ENCODE results near the gene DCP2. TPM values are rescaled to one million over a fixed set of nuclear protein-coding genes. Genes with fewer than 3 reads are reported as not detected.

The DCP2 gene
- total RNA-seq, 1 experiment from 2014 or later: 176 TPM

- Histone ChIP-seq H3K23ac (ENCODE audit: insufficient read length, low read depth, low read length) (no peak overlapping the region), H2BK15ac (ENCODE audit: low read depth, low read length) (no peak overlapping the region), H3K56ac (ENCODE audit: insufficient read length, low read depth, low read length) (no peak overlapping the region), H2BK12ac (ENCODE audit: insufficient read length, low read depth, low read length) (no peak overlapping the region), H4K5ac (ENCODE audit: insufficient read length, low read depth, low read length) (no peak overlapping the region), H4K20me1 (ENCODE audit: control insufficient read depth, insufficient read depth, insufficient read length) (no peaks in the 10 kb centered on the region), H3T11ph (ENCODE audit: low read length) (no peak overlapping the region), H3K9ac (ENCODE audit: extremely low read depth, insufficient read length, low read length) (no peak overlapping the region), H3K18ac (ENCODE audit: insufficient read length, low read depth, low read length) (no peak overlapping the region), H3K27ac (ENCODE audit: insufficient read length, low read depth, low read length) (no peak overlapping the region), H3K4me1 (ENCODE audit: insufficient read depth, low read length) (no peaks in the 10 kb centered on the region), H3K4ac (ENCODE audit: low read depth, low read length) (no peak overlapping the region), H2BK5ac (ENCODE audit: insufficient read length, low read length) (no peak overlapping the region), H3K79me1 (ENCODE audit: insufficient read depth, low read depth, low read length, poor library complexity, severe bottlenecking) (no peaks in the 10 kb centered on the region), H3K23me2 (ENCODE audit: insufficient read length, low read depth, low read length, poor library complexity, severe bottlenecking) (no peaks in the 10 kb centered on the region), H2BK120ac (ENCODE audit: low read depth, low read length, poor library complexity, severe bottlenecking) (no peak overlapping the region), H3K9me3 (ENCODE audit: control insufficient read depth, low read depth, low read length) (no peaks in the 10 kb centered on the region), H2AFZ (ENCODE audit: low read length) (no peak overlapping the region), H3K4me2 (ENCODE audit: insufficient read depth, insufficient read length, low read length) (no peak overlapping the region), H2AK5ac (ENCODE audit: insufficient read length, low read length) (no peak overlapping the region), H3K79me2 (ENCODE audit: insufficient read depth, low read length) (no peaks in the 10 kb centered on the region), H2BK20ac (ENCODE audit: low read depth, low read length, poor library complexity, severe bottlenecking) (no peak overlapping the region), H4K91ac (ENCODE audit: insufficient read length, low read depth, low read length) (no peak overlapping the region), H3K27me3 (ENCODE audit: insufficient read depth, low read length) (no peaks in the 10 kb centered on the region), H4K8ac (replicated peaks; ENCODE audit: insufficient read length, low read depth, low read length) (no peak overlapping the region), H3K14ac (ENCODE audit: insufficient read depth, low read length) (no peak overlapping the region)
- Mint-ChIP-seq H3K4me3 (no peak overlapping the region), H3K27me3 (ENCODE audit: low read depth) (no peaks in the 10 kb centered on the region; the same call in 1 of the 2 replicates), H3K36me3 (ENCODE audit: insufficient read depth in 1 of 3, low read depth in 3 of 3) (peaks cover 32 to 43% (median 41%) of the 10 kb centered on the region in 3 experiments; a peak in 6 of 7 replicates), H3K4me1 (peaks cover 21% of the 10 kb centered on the region in 2 experiments), H3K27ac (no peak overlapping the region; a peak in 1 of 7 replicates), H3K9me3 (no peaks in the 10 kb centered on the region)
- no peak for DNase-seq
- WGBS (ENCODE audit: extremely low coverage, insufficient read length, low lambda C conversion rate): no CpG with 5 or more reads among the region's 8 CpGs
- TF ChIP-seq CTCF (conservative IDR thresholded peaks at IDR 0.05): no peak
Observed at GRCh38 chr5:113027015-113027414, 50.4 kb downstream of the DCP2 start.

Measured in H9 (cell line).